ENCODE measurements around the gene CST9L.

The CST9L gene

GRCh38 chr20:23609486-23610109 is 41.3 kb upstream of the CST9L start:
- TF ChIP-seq TAF1 (IDR thresholded peaks at IDR 0.05; ENCODE audit: borderline replicate concordance, insufficient read depth, low read length) (no peak), FOXP2 (optimal IDR thresholded peaks at IDR 0.05; ENCODE audit: borderline replicate concordance, extremely low read depth, extremely low read length, insufficient read depth) (no peak), SIN3A (IDR thresholded peaks at IDR 0.05; ENCODE audit: borderline replicate concordance, insufficient read depth, low read length) (no peak), POLR2AphosphoS5 (IDR thresholded peaks at IDR 0.05; ENCODE audit: low read depth, low read length) (no peak)
- TF ChIP-seq, protein P1, sequence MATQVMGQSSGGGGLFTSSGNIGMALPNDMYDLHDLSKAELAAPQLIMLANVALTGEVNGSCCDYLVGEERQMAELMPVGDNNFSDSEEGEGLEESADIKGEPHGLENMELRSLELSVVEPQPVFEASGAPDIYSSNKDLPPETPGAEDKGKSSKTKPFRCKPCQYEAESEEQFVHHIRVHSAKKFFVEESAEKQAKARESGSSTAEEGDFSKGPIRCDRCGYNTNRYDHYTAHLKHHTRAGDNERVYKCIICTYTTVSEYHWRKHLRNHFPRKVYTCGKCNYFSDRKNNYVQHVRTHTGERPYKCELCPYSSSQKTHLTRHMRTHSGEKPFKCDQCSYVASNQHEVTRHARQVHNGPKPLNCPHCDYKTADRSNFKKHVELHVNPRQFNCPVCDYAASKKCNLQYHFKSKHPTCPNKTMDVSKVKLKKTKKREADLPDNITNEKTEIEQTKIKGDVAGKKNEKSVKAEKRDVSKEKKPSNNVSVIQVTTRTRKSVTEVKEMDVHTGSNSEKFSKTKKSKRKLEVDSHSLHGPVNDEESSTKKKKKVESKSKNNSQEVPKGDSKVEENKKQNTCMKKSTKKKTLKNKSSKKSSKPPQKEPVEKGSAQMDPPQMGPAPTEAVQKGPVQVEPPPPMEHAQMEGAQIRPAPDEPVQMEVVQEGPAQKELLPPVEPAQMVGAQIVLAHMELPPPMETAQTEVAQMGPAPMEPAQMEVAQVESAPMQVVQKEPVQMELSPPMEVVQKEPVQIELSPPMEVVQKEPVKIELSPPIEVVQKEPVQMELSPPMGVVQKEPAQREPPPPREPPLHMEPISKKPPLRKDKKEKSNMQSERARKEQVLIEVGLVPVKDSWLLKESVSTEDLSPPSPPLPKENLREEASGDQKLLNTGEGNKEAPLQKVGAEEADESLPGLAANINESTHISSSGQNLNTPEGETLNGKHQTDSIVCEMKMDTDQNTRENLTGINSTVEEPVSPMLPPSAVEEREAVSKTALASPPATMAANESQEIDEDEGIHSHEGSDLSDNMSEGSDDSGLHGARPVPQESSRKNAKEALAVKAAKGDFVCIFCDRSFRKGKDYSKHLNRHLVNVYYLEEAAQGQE (IDR thresholded peaks at IDR 0.05; ENCODE audit: insufficient read depth in 1 of 2, low read depth in 2 of 2, low read length in 2 of 2), result no peak

DNA sequence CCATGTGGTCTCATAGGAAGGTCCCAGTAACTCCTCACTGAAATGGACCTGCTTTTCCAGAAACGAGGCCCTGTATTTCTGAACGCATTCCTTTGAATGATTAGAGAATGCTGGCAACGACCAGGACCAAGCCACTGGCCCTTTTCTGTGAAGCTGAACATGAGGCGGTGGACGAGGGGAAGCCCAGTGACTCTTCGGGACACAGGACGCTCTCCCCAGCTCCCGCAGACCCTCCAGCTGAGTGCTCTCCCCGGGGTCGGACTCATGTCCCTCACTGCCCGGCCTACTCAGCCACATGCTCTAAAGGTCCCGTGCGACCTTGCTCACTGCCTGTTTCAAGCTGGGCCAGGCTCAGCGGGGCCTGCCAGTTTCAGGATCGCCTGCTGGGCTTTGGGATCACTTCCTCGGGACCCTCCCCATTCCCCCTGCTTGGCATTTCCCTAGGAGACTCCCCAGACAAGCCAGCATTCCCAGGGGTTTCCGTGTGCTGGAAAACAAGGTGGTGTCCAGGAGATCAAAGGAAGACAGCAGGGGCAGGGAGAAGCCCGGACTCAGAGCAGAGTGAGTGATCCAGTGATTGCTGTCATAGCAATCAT is 40.1 kb upstream of the CST9L start:
- TF ChIP-seq SIN3A (IDR thresholded peaks at IDR 0.05; ENCODE audit: borderline replicate concordance, insufficient read depth, low read length) (no peak), POLR2AphosphoS5 (IDR thresholded peaks at IDR 0.05; ENCODE audit: low read depth, low read length) (no peak), FOXP2 (optimal IDR thresholded peaks at IDR 0.05; ENCODE audit: borderline replicate concordance, extremely low read depth, extremely low read length, insufficient read depth) (no peak), TAF1 (IDR thresholded peaks at IDR 0.05; ENCODE audit: borderline replicate concordance, insufficient read depth, low read length) (no peak)
- TF ChIP-seq, protein P1 (IDR thresholded peaks at IDR 0.05; ENCODE audit: insufficient read depth in 1 of 2, low read depth in 2 of 2, low read length in 2 of 2), result no peak

DNA sequence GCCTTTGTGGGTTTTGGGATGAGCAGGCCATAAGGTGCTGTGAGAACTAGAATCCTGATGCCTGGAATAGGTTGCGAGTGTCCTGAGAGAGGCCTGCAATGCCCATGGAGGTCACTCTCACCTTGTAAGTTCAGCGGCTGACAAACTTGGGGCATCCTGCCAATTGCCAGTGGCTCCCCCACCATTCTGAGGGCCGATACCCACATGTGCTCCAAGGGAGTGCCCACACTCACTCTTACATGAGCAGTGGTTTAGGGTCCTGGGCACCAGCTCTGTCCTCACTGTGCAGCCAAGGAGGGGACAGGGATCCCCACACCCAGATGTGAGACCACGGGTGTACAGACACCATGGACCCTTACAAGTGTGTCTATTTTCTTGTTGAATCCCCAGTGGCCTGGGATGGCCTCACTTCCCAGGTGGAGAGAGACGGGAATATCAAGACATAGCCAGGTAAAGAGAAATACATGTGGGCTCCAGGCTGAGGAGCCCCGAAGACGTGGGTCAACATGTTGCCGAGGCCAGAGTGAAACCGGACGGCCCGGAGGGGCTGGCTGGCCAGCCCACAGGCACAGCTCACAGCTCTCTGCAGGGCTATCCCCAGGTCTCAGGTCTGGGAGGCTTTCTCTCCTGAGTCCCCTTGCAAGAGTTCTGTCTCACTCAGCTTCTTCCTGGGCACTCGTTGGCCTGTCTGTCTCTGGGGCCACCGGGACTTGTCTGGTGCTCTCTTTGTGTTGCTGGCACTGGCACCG is 39.4 kb upstream of the CST9L start:
- TF ChIP-seq POLR2AphosphoS5 (IDR thresholded peaks at IDR 0.05; ENCODE audit: low read depth, low read length), result no peak
- no peak for TF ChIP-seq FOXP2 (optimal IDR thresholded peaks at IDR 0.05; ENCODE audit: borderline replicate concordance, extremely low read depth, extremely low read length, insufficient read depth)
- TF ChIP-seq TAF1 (IDR thresholded peaks at IDR 0.05; ENCODE audit: borderline replicate concordance, insufficient read depth, low read length), result no peak
- no peak for TF ChIP-seq SIN3A (IDR thresholded peaks at IDR 0.05; ENCODE audit: borderline replicate concordance, insufficient read depth, low read length)
- TF ChIP-seq, protein P1 (IDR thresholded peaks at IDR 0.05; ENCODE audit: insufficient read depth in 1 of 2, low read depth in 2 of 2, low read length in 2 of 2), result no peak

DNA sequence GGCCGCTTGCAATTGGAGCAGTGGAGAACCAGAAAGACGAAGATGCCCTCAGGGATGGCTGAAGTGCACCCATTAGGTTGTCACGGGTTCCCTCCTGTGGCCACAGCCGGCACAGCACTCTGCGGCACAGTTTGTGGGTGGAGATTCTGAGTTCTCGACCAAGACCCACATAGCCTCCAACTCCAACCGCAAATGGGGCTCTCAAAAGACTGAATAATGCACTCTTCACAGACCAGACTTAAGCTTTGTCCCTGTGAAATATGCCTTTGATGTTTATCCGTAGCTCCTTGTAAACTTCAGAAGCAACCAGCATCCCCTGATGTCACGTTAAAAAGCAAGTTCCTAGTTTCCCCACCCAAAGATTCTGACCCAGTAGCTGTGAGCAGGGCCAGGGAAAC is 38.4 kb upstream of the CST9L start:
- TF ChIP-seq SIN3A (IDR thresholded peaks at IDR 0.05; ENCODE audit: borderline replicate concordance, insufficient read depth, low read length) (no peak), TAF1 (IDR thresholded peaks at IDR 0.05; ENCODE audit: borderline replicate concordance, insufficient read depth, low read length) (no peak), FOXP2 (optimal IDR thresholded peaks at IDR 0.05; ENCODE audit: borderline replicate concordance, extremely low read depth, extremely low read length, insufficient read depth) (no peak), POLR2AphosphoS5 (IDR thresholded peaks at IDR 0.05; ENCODE audit: low read depth, low read length) (no peak)
- TF ChIP-seq, protein P1 (IDR thresholded peaks at IDR 0.05; ENCODE audit: insufficient read depth in 1 of 2, low read depth in 2 of 2, low read length in 2 of 2), result no peak
